Measurements from ENCODE around the gene AGTRAP.

AGTRAP gene

GRCh38 chr1:11766429-11766776 lies 30.5 kb downstream of the AGTRAP start:
- H4K8ac ChIP-seq (ENCODE audit: low read depth, low read length), result no peak overlapping the region
- no CpG with 5 or more reads among the region's 14 CpGs for WGBS (ENCODE audit: extremely low coverage, insufficient coverage, insufficient read length)
- no peak overlapping the region for H3K27ac ChIP-seq (ENCODE audit: low read depth, low read length)
- no peak overlapping the region for H2BK120ac ChIP-seq (ENCODE audit: insufficient read depth, low read length, poor library complexity)
- H2AK5ac ChIP-seq (ENCODE audit: low read length), result no peak overlapping the region
- no peak for DNase-seq
- no peaks in the 10 kb centered on the region for H3K79me2 ChIP-seq (ENCODE audit: control insufficient read depth, insufficient read depth, low read length, poor library complexity)
- H4K12ac ChIP-seq (ENCODE audit: low read depth, low read length), result no peak overlapping the region
- H3K9me3 ChIP-seq (ENCODE audit: insufficient read depth, low read depth, low read length), result peaks cover 4% of the 10 kb centered on the region
- no peaks in the 10 kb centered on the region for H3K36me3 ChIP-seq (ENCODE audit: control insufficient read depth in 1 of 2, insufficient read depth in 2 of 2, low read length in 2 of 2)
- no peak overlapping the region for H3K23ac ChIP-seq (ENCODE audit: low read length)
- H2BK12ac ChIP-seq (ENCODE audit: low read length), result no peak overlapping the region
- H4K91ac ChIP-seq (ENCODE audit: low read depth, low read length), result no peak overlapping the region
- no peak overlapping the region for H2AFZ ChIP-seq (ENCODE audit: insufficient read depth, low read length, poor library complexity)
- no peak overlapping the region for H3K14ac ChIP-seq (ENCODE audit: low read length)
- H3K18ac ChIP-seq (ENCODE audit: low read length), result no peak overlapping the region
- H3K4ac ChIP-seq (ENCODE audit: low read depth, low read length), result no peak overlapping the region
- H3K27me3 ChIP-seq (ENCODE audit: insufficient read depth, low read length), result peaks cover 7% of the 10 kb centered on the region
- no peaks in the 10 kb centered on the region for H3K79me1 ChIP-seq (ENCODE audit: low read length)
- H3K4me3 ChIP-seq (ENCODE audit: low read depth, low read length), result no peak overlapping the region
- peaks cover 0 to 3% of the 10 kb centered on the region in 2 experiments for H3K4me1 ChIP-seq (ENCODE audit: control insufficient read depth in 1 of 2, insufficient read depth in 2 of 2, low read length in 2 of 2)
- no peak overlapping the region for H3K9ac ChIP-seq (ENCODE audit: low read length)
- H3K4me2 ChIP-seq (ENCODE audit: low read length), result no peak overlapping the region
- H2BK5ac ChIP-seq (ENCODE audit: low read depth, low read length, poor library complexity), result no peak overlapping the region

GRCh38 chr1:11767922-11768704 lies 32.2 kb downstream of the AGTRAP start:
- Histone ChIP-seq H3K27ac (ENCODE audit: low read depth, low read length) (no peak overlapping the region), H2BK120ac (ENCODE audit: insufficient read depth, low read length, poor library complexity) (no peak overlapping the region), H4K91ac (ENCODE audit: low read depth, low read length) (no peak overlapping the region), H4K8ac (ENCODE audit: low read depth, low read length) (no peak overlapping the region), H3K4me1 (ENCODE audit: control insufficient read depth in 1 of 2, insufficient read depth in 2 of 2, low read length in 2 of 2) (no peaks in the 10 kb centered on the region), H3K27me3 (ENCODE audit: insufficient read depth, low read length) (no peaks in the 10 kb centered on the region), H3K79me2 (ENCODE audit: control insufficient read depth, insufficient read depth, low read length, poor library complexity) (no peaks in the 10 kb centered on the region), H2BK12ac (ENCODE audit: low read length) (no peak overlapping the region), H3K4me3 (ENCODE audit: low read depth, low read length) (no peak overlapping the region), H3K18ac (ENCODE audit: low read length) (no peak overlapping the region), H3K9ac (ENCODE audit: low read length) (no peak overlapping the region), H3K14ac (ENCODE audit: low read length) (no peak overlapping the region), H3K9me3 (ENCODE audit: insufficient read depth, low read depth, low read length) (no peaks in the 10 kb centered on the region), H2AFZ (ENCODE audit: insufficient read depth, low read length, poor library complexity) (no peak overlapping the region), H2AK5ac (ENCODE audit: low read length) (no peak overlapping the region), H2BK5ac (ENCODE audit: low read depth, low read length, poor library complexity) (no peak overlapping the region), H3K79me1 (ENCODE audit: low read length) (no peaks in the 10 kb centered on the region), H3K36me3 (ENCODE audit: control insufficient read depth in 1 of 2, insufficient read depth in 2 of 2, low read length in 2 of 2) (no peaks in the 10 kb centered on the region), H4K12ac (ENCODE audit: low read depth, low read length) (no peak overlapping the region), H3K4ac (ENCODE audit: low read depth, low read length) (no peak overlapping the region), H3K23ac (ENCODE audit: low read length) (no peak overlapping the region), H3K4me2 (ENCODE audit: low read length) (no peak overlapping the region)
- no CpG with 5 or more reads among the region's 16 CpGs for WGBS (ENCODE audit: extremely low coverage, insufficient coverage, insufficient read length)
- peak; percentile 79 to 83 for DNase-seq

GRCh38 chr1:11768821-11769220 lies 32.9 kb downstream of the AGTRAP start:
- no peak overlapping the region for H4K91ac ChIP-seq (ENCODE audit: low read depth, low read length)
- H3K27ac ChIP-seq (ENCODE audit: low read depth, low read length), result no peak overlapping the region
- H2BK12ac ChIP-seq (ENCODE audit: low read length), result no peak overlapping the region
- no peaks in the 10 kb centered on the region for H3K79me2 ChIP-seq (ENCODE audit: control insufficient read depth, insufficient read depth, low read length, poor library complexity)
- no peak overlapping the region for H2BK120ac ChIP-seq (ENCODE audit: insufficient read depth, low read length, poor library complexity)
- no peak overlapping the region for H2AK5ac ChIP-seq (ENCODE audit: low read length)
- H3K14ac ChIP-seq (ENCODE audit: low read length), result no peak overlapping the region
- H3K9me3 ChIP-seq (ENCODE audit: insufficient read depth, low read depth, low read length), result no peaks in the 10 kb centered on the region
- H4K8ac ChIP-seq (ENCODE audit: low read depth, low read length), result no peak overlapping the region
- H3K4me1 ChIP-seq (ENCODE audit: control insufficient read depth in 1 of 2, insufficient read depth in 2 of 2, low read length in 2 of 2), result no peaks in the 10 kb centered on the region
- no peaks in the 10 kb centered on the region for H3K36me3 ChIP-seq (ENCODE audit: control insufficient read depth in 1 of 2, insufficient read depth in 2 of 2, low read length in 2 of 2)
- H3K4ac ChIP-seq (ENCODE audit: low read depth, low read length), result no peak overlapping the region
- H3K79me1 ChIP-seq (ENCODE audit: low read length), result no peaks in the 10 kb centered on the region
- no peaks in the 10 kb centered on the region for H3K27me3 ChIP-seq (ENCODE audit: insufficient read depth, low read length)
- no peak overlapping the region for H4K12ac ChIP-seq (ENCODE audit: low read depth, low read length)
- H3K9ac ChIP-seq (ENCODE audit: low read length), result no peak overlapping the region
- H3K18ac ChIP-seq (ENCODE audit: low read length), result no peak overlapping the region
- H2AFZ ChIP-seq (ENCODE audit: insufficient read depth, low read length, poor library complexity), result no peak overlapping the region
- H3K4me3 ChIP-seq (ENCODE audit: low read depth, low read length), result no peak overlapping the region
- WGBS (ENCODE audit: extremely low coverage, insufficient coverage, insufficient read length), result no CpG with 5 or more reads among the region's 4 CpGs
- no peak overlapping the region for H3K4me2 ChIP-seq (ENCODE audit: low read length)
- no peak for DNase-seq
- H3K23ac ChIP-seq (ENCODE audit: low read length), result no peak overlapping the region
- H2BK5ac ChIP-seq (ENCODE audit: low read depth, low read length, poor library complexity), result no peak overlapping the region

GRCh38 chr1:11769274-11769673 lies 33.3 kb downstream of the AGTRAP start:
- no CpG with 5 or more reads among the region's 4 CpGs for WGBS (ENCODE audit: extremely low coverage, insufficient coverage, insufficient read length)
- no peak overlapping the region for H3K4me2 ChIP-seq (ENCODE audit: low read length)
- H3K36me3 ChIP-seq (ENCODE audit: control insufficient read depth in 1 of 2, insufficient read depth in 2 of 2, low read length in 2 of 2), result no peaks in the 10 kb centered on the region
- no peaks in the 10 kb centered on the region for H3K9me3 ChIP-seq (ENCODE audit: insufficient read depth, low read depth, low read length)
- H4K12ac ChIP-seq (ENCODE audit: low read depth, low read length), result no peak overlapping the region
- H3K79me1 ChIP-seq (ENCODE audit: low read length), result no peaks in the 10 kb centered on the region
- no peak for DNase-seq
- H2AFZ ChIP-seq (ENCODE audit: insufficient read depth, low read length, poor library complexity), result no peak overlapping the region
- H3K4me3 ChIP-seq (ENCODE audit: low read depth, low read length), result no peak overlapping the region
- H4K91ac ChIP-seq (ENCODE audit: low read depth, low read length), result no peak overlapping the region
- no peak overlapping the region for H2AK5ac ChIP-seq (ENCODE audit: low read length)
- H3K4ac ChIP-seq (ENCODE audit: low read depth, low read length), result no peak overlapping the region
- no peak overlapping the region for H2BK12ac ChIP-seq (ENCODE audit: low read length)
- no peaks in the 10 kb centered on the region for H3K27me3 ChIP-seq (ENCODE audit: insufficient read depth, low read length)
- no peak overlapping the region for H2BK120ac ChIP-seq (ENCODE audit: insufficient read depth, low read length, poor library complexity)
- no peak overlapping the region for H2BK5ac ChIP-seq (ENCODE audit: low read depth, low read length, poor library complexity)
- no peak overlapping the region for H4K8ac ChIP-seq (ENCODE audit: low read depth, low read length)
- no peak overlapping the region for H3K27ac ChIP-seq (ENCODE audit: low read depth, low read length)
- no peak overlapping the region for H3K14ac ChIP-seq (ENCODE audit: low read length)
- no peaks in the 10 kb centered on the region for H3K4me1 ChIP-seq (ENCODE audit: control insufficient read depth in 1 of 2, insufficient read depth in 2 of 2, low read length in 2 of 2)
- H3K9ac ChIP-seq (ENCODE audit: low read length), result no peak overlapping the region
- no peaks in the 10 kb centered on the region for H3K79me2 ChIP-seq (ENCODE audit: control insufficient read depth, insufficient read depth, low read length, poor library complexity)
- H3K23ac ChIP-seq (ENCODE audit: low read length), result no peak overlapping the region
- H3K18ac ChIP-seq (ENCODE audit: low read length), result no peak overlapping the region
